ACHN (cell line): Measurements from ENCODE around the gene LHB.
"Not testable (repeated sequence)": the region's sequence is repeated elsewhere in the genome, so short reads cannot be mapped to it uniquely, and the experiment has no call there.

ENCODE experiments used
- DNase-seq: peaks from one replicate; pipeline ENCODE4 v3.0.0-alpha.2; 2015
- in situ Hi-C: cut with HindIII; loops from 2 replicates; pipeline ENCODE4 v1.10.0; 2017; ENCODE audit warnings: low sequenced_read_pairs, low pct_ligation_motif_present, low pct_unique_long_range_greater_than_20kb

Gene LHB

DNA sequence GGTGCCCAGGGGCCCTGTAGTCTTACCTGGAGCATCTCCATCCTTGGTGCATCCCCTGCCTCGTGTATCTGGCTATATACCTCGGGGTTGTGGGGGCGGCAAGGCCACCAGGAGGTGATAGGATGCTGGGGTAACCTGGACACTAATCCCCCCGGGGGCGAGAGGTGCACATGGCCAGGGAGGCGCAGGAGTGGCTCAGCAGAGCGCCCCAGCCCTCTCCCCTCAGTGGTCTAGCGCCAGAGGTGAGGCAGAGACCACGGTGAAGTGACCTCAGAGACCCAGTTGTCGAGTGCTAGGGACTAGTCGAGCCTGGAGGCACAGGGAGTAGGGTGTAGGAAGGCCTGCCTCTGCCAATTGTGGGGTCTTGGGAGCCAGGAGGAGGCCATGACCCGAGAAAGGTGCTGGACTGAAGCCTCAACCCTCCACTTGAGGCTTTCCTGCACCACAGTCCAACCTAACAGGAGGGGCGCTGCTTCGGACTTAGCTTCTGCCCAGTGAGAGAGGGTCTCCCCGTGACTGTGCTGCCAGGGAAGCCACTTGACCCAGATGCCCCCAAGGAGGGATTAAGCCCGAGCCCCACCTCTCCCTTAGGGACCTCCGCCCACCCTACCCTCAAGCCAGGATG, at the start of gene LHB:
Gene LHB (minus strand): TSS at position 51 of the 625 bp plus-strand sequence. CDS start 10 bp downstream, at position 41.
- DNase-seq, result no peak
- in situ Hi-C loops, result no loop called here

DNA sequence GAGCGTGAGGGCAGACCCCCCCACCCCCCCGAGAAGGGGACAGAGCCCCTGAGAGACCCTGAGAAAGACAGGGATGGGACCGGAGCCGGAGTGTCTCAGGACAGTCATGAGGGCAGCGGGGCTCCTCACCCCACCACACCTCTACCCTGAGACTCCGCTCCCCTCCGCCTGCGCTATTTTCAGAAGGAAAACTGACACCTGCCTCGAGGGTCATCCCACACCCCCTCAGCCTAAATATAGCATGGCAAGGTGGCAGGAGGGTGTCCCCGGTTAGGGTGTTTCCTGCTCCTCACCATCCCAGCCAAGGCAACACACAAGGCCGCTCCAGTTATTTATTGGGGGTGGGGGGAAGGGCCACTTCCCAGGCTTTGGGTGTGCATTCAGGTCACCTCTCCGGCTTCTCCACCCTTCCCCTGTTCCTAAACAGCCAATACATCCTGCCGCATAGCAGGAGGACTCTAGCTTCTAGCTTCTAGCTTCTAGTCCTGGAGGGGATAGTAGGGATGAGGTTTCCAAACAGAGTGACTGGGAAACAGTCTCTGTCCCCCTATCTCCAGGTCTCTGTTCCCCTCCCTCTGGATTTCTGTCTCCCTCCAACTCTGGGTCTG, 49.1 kb upstream of the LHB start:
- DNase-seq, result no peak
- in situ Hi-C loops, result no loop called here

DNA sequence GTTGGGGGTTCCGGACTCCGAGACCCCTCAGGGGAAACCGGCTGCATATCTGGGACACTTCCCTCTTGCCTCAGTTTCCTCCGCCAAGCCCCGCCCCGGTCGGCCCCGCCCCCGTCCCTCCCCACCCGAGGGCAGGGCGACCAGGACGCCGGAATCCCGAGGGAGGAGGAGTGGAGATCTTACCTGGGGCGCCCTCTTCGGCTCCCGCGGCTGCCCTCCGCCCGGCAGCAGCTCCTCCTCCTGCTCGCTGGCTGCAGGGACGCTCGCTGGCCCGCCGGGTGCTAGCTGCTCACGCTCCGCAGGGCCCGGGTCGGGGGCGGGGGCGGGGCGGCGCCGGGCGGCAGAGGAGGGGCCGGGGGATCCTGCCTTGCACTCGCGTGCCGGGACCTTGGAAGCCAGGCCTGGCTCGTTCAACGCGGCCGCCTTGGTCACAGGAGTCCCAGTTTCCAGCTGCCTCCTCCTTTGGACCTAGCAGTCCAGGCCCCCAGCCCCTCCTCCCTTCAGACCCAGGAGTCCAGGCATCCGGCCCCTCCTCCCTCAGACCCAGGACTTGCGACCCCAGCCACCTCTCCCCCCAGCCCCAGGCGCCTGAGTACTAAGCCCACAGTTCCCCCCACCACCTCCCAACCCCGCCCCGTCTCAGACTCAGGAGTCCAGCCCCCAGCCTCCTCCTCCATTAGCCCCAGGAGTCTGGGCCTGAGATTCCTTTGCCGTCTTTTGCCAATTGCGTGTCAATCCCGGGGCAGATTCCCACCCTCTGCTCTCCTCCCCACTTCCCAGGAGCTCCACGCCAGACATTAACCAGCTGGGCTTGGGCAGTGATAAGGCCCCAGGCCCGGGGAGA, 48.1 kb upstream of the LHB start, which contains the start of gene NTF4:
Gene NTF4 (minus strand): TSS at position 51 of the 844 bp plus-strand sequence. CDS start 2,821 bp downstream, outside the sequence.
- DNase-seq, result peak; percentile 35
- in situ Hi-C loops, result no loop called here

DNA sequence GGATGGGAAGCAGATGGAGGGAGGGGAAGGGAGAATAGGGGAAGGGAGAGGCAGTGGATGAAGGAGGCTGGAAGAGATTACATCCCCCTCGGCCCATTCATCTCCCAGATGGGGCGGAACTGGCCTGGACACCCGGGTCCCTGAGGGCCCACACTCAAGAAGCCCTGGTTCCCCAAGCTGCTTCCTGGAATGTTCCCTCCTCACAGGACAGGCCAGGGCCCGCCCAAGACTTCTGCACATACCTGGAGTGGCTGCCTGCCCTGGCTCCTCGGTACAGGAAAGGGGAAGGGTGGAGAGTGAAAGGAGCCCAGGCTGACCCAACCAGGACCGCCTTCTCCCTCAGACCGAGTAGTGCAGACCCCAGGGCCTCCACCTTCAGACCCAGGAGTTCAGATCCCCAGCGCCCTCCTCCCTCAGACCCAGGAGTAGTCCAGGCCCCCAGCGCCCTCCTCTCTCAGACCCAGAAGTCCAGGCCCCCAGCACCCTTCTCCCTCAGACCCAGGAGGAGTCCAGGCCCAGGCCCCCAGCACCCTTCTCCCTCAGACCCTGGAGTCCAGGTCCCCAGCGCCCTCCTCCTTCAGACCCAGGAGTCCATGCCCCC, 47.2 kb upstream of the LHB start:
- in situ Hi-C loops, result no loop called here
- DNase-seq, result no peak

DNA sequence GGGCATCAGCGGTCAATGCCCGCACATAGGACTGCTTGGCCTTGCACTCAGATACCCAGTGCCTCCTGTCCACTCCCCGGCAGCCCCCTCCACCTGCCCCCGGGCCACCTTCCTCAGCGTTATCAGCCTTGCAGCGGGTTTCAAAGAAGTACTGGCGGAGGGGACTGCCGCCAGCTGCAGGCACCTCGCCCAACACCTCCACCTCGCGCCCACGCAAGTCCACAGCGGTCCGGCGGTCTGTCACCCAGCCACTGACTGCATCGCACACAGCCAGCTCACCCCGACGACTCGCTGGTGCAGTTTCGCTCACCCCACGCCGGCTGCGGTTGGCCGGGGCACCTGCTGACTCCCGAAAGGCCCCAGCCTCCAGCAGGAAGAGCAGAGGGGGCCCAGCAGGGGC, 44.6 kb upstream of the LHB start:
- no peak for DNase-seq
- in situ Hi-C loops, result no loop called here

DNA sequence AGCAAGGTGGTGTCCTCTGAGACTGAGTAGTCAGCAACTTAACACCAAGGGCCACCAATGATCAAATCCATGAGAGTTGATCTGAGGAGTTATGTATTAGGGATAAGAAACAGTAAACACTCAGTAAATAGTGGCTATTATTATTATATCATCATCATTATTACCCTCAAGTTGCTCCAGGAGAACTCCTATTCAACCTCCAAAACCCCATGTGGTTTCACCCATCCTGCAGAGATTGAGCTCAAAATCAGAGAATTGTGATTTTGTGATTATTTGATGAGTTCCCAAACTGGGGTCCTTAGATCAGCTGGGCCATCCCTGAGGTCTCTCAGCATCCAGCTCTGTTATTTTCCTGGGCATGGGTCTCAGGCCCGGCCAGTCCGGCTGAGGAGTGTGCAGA, 44.1 kb upstream of the LHB start:
- DNase-seq, result no peak
- in situ Hi-C loops, result no loop called here

DNA sequence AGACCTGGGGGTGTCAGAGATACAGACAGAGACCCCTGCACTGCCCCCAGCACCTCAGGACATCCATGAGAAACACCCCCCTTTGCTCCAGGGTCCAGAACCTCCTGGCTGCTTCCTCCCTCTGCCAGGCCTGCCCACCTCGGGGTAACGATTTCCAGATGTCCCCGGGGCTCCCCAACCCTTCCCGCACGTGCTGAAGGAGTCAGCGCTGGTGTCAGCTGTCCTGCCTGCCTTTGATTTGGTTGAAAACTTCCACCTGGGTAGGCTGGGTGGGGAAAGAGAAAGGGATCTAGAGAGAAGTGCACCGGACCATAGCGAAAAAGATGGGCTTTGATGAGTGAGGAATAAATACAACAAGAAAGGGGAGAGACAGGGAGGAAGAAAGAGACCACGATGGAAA, 42.2 kb upstream of the LHB start:
- no peak for DNase-seq
- in situ Hi-C loops, result no loop called here

DNA sequence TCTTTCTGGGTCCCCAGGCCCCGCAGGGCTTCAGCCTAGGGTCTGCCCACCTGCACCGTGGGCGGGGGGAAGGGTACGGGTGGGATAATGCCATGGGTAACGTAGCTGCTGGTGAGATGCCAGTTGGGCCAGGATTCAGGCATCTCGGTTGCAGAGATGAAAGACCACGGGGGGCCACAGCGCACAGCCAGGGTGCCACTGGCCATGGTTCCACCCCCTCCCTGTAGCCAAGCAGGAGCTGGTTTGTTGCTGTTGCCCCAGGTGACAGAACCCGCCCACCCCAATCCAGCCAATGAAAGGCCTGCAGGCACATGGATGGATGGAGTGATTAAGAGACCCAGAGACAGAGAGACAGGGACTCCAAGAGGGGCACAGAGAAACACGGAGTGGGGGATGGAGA, 41.7 kb upstream of the LHB start:
- DNase-seq, result no peak
- in situ Hi-C loops, result no loop called here

DNA sequence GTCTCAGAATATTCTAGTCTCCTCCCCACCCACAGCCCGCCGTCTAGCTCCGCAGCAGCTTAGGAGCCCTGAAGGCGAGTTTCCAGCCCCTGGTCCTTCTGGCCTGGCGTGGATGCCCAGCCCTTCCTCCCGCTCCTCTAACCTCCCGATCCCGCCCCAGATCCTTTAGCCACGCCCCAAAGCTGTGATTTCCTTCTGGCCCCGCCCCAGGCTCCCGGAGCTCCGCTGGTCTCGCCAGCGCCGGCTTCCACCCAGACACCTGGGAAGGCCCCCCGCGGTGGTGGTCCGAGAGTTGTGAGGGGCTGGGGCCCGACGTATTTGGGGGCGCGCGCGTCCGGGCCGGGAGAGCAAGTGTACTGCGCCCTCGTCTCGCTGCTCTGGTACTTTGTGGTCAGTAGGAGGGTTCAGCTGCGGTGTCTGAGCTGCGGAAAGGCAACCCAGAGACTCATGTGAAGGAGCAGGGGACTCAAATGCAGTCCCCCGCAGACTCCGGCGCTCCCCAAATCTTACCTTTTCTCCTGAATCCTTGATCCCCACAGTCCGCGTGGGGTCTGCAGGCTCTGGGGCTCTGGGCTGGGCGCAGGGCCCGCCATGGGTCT, 40.8 kb upstream of the LHB start, which contains the start of gene CGB7:
Gene CGB7 (minus strand): TSS at position 114 of the 599 bp plus-strand sequence. CDS start 2,374 bp downstream, outside the sequence.
- DNase-seq, result peak; percentile 80
- in situ Hi-C loops, result no loop called here

DNA sequence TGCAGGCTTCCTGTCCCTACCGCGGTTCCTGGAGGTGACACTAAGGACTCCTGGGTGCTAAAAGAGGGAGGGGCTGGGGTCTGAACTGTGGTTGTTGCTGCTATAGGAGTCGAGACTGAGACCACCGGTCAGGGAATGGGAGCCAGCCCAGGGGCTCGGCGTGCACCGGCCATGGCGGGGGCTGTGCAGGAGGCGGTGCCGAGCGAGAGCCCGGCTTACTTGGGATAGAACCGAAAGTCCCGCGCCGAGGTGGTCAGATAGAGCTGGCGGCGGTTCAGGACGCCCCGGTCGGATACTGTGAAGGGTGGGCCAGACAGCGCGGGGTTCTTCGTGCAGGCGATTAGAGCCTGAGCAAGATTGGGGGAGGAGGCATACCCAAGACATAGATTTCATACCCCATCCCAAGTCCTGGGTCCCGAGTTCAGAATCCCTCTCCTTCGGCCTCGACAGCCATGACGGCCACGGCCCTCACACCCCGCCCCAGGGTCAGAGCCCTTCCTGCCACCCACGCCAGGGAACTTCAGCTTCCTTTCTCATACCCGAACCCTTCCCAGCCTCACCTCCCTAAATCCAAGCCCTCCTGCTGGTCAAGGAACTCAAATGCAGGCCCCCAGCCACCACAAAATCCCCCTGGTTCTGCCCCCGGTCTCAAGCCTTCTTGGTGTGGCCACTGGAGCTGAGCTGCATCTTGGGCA, 40.2 kb upstream of the LHB start:
- in situ Hi-C loops, DNase-seq: not testable (repeated sequence)

DNA sequence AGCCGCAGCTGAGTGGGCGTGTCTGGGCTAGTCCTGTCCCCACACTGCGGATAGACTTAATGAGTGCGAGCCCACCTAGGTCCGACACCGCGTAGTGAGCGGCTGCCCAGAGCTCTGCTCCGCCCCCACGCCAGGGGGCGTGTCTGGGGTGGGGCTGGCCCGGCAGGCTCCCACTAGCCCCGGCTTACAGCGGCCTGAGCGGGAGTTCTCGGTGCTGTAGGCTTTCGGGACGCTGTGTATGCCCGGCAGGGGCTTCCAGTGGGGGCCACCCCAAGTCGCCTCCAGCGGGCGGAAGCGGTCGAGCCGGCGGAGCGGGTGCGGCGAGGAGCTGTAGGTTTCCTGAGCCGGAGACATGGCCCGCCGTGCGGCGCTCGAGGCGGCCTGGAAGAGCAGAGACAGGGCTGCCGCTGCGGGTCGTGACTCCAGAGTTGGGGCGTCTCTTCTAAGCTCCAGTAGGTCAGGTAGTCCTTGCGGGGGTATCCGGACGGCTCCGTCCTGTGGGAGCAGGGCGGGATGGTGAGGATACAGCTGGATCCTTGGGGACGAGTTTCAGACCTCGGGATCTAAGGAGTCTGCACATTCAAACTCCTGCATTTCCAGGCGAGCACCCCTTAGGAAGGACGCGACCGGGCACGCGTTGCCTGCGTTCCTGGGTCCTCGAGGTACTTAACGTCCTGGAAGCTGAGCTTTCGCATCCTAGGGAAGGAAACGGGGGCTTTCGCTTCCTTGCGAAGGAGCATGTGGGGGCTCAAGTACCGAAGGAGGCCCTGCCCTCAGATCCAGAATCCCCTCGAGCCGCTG, 39.4 kb upstream of the LHB start:
- in situ Hi-C loops, result no loop called here
- peak; percentile 57 for DNase-seq

DNA sequence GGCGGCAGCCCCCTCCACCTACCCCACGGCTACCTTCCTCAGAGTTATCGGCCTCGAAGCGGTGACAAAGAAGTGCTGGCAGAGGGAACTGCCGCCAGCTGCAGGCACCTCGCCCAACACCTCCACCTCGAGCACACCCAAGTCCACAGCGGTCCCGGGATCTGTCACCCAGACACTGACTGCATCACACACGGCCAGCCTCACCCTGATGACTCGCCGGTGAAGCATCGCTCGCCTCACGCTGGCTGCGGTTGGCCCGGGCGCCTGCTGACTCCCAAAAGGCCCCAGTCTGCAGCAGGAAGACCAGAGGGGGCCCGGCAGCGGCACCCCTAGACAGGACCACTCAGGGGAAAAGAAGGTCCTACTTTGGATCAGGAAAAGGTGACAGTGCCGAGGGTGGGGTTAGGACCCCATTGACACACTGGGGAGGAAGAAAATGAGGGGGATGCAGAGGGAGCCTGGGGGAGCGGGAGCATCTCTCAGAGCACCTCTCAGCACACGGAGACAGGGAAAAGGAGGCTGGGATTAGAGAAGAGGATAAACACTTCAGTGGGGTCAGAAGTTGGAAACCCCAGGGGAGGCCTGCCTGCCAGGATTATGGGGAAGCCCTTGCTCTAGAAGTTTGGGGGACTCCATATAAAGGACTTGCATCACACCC, 33.6 kb upstream of the LHB start:
- in situ Hi-C loops, result not testable (repeated sequence)
- DNase-seq, result peak; percentile 52

DNA sequence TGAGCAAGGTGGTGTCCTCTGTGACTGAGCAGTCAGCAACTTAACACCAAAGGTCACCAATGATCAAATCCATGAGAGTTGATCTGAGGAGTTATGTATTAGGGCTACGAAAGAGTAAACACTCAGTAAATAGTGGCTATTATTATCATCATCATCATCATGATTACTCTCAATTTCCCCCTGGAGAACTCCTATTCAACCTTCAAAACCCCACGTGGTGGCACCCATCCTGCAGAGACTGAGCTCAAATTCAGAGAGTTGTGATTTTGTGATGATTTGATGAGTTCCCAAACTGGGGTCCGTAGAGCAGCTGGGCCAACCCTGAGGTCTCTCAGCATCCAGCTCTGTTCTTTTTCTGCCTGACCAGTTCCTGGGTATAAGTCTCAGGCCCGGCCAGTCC, 32.9 kb upstream of the LHB start:
- DNase-seq, in situ Hi-C loops: not testable (repeated sequence)

DNA sequence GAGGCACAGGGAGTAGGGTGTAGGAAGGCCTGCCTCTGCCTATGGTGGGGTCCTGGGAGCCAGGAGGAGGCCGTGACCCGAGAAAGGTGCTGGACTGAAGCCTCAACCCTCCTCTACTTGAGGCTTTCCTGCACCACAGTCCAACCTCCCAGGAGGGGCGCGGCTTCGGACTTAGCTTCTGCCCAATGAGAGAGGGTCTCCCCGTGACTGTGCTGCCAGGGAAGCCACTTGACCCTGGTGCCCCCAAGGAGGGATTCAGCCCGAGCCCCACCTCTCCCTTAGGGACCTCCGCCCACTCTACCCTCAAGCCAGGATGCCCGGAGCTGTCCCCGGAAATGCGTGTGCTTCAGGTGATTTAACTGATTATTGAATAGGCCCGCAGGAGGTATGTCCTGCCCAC, 32.1 kb upstream of the LHB start, which contains the start of gene CGB8:
Gene CGB8 (minus strand): TSS at position 101 of the 400 bp plus-strand sequence. CDS start 372 bp downstream, outside the sequence.
- in situ Hi-C loops, DNase-seq: not testable (repeated sequence)

DNA sequence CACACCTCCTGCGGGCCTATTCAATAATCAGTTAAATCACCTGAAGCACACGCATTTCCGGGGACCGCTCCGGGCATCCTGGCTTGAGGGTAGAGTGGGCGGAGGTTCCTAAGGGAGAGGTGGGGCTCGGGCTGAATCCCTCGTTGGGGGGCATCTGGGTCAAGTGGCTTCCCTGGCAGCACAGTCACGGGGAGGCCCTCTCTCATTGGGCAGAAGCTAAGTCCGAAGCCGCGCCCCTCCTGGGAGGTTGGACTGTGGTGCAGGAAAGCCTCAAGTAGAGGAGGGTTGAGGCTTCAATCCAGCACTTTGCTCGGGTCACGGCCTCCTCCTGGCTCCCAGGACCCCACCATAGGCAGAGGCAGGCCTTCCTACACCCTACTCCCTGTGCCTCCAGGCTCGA, 26.7 kb upstream of the LHB start, which contains the start of gene CGB5:
Gene CGB5 (plus strand): TSS at position 301 of the 400 bp plus-strand sequence. CDS start 362 bp downstream, outside the sequence.
- DNase-seq, in situ Hi-C loops: not testable (repeated sequence)

DNA sequence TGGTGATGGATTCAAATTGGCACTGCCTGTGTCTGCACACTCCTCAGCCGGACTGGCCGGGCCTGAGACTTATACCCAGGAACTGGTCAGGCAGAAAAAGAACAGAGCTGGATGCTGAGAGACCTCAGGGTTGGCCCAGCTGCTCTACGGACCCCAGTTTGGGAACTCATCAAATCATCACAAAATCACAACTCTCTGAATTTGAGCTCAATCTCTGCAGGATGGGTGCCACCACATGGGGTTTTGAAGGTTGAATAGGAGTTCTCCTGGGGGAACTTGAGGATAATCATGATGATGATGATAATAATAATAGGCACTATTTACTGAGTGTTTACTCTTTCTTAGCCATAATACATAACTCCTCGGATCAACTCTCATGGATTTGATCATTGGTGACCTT, 25.8 kb upstream of the LHB start:
- in situ Hi-C loops, DNase-seq: not testable (repeated sequence)

DNA sequence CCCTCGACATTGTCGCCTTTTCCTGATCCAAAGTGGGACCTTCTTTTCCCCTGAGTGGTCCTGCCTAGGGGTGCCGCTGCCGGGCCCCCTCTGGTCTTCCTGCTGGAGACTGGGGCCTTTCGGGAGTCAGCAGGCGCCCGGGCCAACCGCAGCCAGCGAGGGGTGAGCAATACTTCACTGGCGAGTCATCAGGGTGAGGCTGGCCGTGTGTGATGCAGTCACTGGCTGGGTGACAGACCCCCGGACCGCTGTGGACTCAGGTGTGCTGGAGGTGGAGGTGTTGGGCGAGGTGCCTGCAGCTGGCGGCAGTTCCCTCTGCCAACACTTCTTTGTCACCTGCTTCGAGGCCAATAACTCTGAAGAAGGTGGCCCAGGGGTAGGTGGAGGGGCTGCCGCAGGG, 25.3 kb upstream of the LHB start:
- DNase-seq, result peak; percentile 37
- in situ Hi-C loops, result no loop called here
